ENCODE results near the gene CA4.
"Not testable (repeated sequence)": the region's sequence is repeated elsewhere in the genome, so short reads cannot be mapped to it uniquely, and the experiment has no call there.

The CA4 gene

DNA sequence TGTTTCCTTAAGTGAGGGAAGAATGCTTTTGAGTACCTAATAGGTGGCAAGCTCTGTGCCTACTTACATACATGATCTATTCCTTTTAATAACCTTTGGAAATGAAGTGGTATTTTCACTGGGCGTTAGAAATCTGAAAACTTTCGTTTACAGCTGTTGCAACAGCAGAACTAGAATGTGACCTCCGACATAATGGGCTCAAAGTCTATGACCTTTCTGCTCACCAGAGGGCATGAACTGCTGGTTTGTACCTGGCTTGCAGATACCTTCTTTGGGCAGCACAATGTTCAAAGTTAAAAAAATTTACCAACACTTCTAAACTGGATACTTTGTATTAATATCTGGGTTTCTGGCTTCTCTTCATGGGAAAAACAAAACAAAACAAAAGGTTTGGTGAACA is 24.3 kb downstream of the CA4 start:
- POLR2A ChIA-PET, result no interaction called here

DNA sequence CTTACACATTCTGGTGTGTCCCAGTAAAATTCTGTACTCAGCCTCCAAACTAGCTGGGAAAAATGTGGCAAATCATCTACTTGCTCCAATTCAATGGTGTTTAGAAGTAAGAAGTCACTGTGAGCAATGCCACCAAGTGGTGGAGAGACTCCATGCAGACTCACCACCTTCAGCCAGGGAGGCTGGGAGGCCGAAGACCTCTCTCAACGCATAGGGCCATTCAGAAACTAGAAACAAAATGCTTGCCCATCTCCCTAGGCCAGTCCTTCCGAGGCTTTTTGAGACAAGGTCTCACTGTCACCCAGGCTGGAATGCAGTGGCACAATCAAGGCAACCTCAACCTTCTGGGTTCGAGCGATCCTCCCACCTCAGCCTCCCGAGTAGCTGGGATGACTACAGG is 25.0 kb downstream of the CA4 start:
- peak; percentile 44 for TF ChIP-seq ZNF654 (tag by site-specific recombination; IDR thresholded peaks at IDR 0.05; ENCODE audit: low read depth)
- TF ChIP-seq, protein P1, sequence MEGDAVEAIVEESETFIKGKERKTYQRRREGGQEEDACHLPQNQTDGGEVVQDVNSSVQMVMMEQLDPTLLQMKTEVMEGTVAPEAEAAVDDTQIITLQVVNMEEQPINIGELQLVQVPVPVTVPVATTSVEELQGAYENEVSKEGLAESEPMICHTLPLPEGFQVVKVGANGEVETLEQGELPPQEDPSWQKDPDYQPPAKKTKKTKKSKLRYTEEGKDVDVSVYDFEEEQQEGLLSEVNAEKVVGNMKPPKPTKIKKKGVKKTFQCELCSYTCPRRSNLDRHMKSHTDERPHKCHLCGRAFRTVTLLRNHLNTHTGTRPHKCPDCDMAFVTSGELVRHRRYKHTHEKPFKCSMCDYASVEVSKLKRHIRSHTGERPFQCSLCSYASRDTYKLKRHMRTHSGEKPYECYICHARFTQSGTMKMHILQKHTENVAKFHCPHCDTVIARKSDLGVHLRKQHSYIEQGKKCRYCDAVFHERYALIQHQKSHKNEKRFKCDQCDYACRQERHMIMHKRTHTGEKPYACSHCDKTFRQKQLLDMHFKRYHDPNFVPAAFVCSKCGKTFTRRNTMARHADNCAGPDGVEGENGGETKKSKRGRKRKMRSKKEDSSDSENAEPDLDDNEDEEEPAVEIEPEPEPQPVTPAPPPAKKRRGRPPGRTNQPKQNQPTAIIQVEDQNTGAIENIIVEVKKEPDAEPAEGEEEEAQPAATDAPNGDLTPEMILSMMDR (tag by site-specific recombination; IDR thresholded peaks at IDR 0.05), result peak; percentile 17; the same call in 1 of the 2 replicates
- Histone ChIP-seq H3K27ac (ENCODE audit: extremely low read depth, low read depth, low read length) (0 out of 2 replicates have a peak overlapping the region, but pooled peaks have one; percentile 9), H3K36me3 (ENCODE audit: control insufficient read depth in 2 of 2, insufficient read depth in 1 of 2, low read length in 2 of 2) (peaks cover 0 to 14% of the 10 kb centered on the region in 2 experiments; a peak in 2 of 3 replicates)
- H3K4me3 ChIP-seq (ENCODE audit: low read depth, low read length); POLR2A ChIA-PET; H3K4me1 ChIP-seq (ENCODE audit: control insufficient read depth, insufficient read depth, low read length); H3K9me3 ChIP-seq (ENCODE audit: control insufficient read depth, insufficient read depth, low read depth, low read length): not testable (repeated sequence)
- CTCF ChIA-PET, result interaction anchor here (0.9 to 1.3 kb wide), 4 partner anchors 11 to 33 kb away, joined by 3 to 10 read pairs (median 4); no protein-coding TSS in a partner anchor

More for the DNA sequence above, 24.3 kb downstream of the CA4 start:
- CTCF ChIA-PET, result interaction anchor here (1.1 to 1.5 kb wide), 3 partner anchors 11 to 31 kb away, joined by 3 to 5 read pairs (median 4); no protein-coding TSS in a partner anchor
- H3K9me3 ChIP-seq (ENCODE audit: control insufficient read depth, insufficient read depth, low read depth, low read length), result no peaks in the 10 kb centered on the region
- no peak overlapping the region for H3K4me3 ChIP-seq (ENCODE audit: low read depth, low read length)
- H3K36me3 ChIP-seq (ENCODE audit: control insufficient read depth in 2 of 2, insufficient read depth in 1 of 2, low read length in 2 of 2), result peaks cover 0 to 10% of the 10 kb centered on the region in 2 experiments; a peak in 1 of 3 replicates
- peaks cover 5% of the 10 kb centered on the region; the same call in 1 of the 2 replicates for H3K4me1 ChIP-seq (ENCODE audit: control insufficient read depth, insufficient read depth, low read length)
- TF ChIP-seq ZSCAN23 (tag by site-specific recombination; IDR thresholded peaks at IDR 0.05), result no peak
- TF ChIP-seq ZNF16 (tag by site-specific recombination; IDR thresholded peaks at IDR 0.05; ENCODE audit: low read depth), result no peak
- TF ChIP-seq ZNF302 (tag by site-specific recombination; IDR thresholded peaks at IDR 0.05; ENCODE audit: low read depth), result no peak
- TF ChIP-seq ZNF654 (tag by site-specific recombination; IDR thresholded peaks at IDR 0.05; ENCODE audit: low read depth), result no peak
- no peak for TF ChIP-seq ZNF266 (tag by site-specific recombination; IDR thresholded peaks at IDR 0.05; ENCODE audit: low read depth)
- no peak for TF ChIP-seq ZNF239 (tag by site-specific recombination; IDR thresholded peaks at IDR 0.05)
- TF ChIP-seq, protein P2, sequence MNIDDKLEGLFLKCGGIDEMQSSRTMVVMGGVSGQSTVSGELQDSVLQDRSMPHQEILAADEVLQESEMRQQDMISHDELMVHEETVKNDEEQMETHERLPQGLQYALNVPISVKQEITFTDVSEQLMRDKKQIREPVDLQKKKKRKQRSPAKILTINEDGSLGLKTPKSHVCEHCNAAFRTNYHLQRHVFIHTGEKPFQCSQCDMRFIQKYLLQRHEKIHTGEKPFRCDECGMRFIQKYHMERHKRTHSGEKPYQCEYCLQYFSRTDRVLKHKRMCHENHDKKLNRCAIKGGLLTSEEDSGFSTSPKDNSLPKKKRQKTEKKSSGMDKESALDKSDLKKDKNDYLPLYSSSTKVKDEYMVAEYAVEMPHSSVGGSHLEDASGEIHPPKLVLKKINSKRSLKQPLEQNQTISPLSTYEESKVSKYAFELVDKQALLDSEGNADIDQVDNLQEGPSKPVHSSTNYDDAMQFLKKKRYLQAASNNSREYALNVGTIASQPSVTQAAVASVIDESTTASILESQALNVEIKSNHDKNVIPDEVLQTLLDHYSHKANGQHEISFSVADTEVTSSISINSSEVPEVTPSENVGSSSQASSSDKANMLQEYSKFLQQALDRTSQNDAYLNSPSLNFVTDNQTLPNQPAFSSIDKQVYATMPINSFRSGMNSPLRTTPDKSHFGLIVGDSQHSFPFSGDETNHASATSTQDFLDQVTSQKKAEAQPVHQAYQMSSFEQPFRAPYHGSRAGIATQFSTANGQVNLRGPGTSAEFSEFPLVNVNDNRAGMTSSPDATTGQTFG (tag by site-specific recombination; IDR thresholded peaks at IDR 0.05; ENCODE audit: borderline replicate concordance), result no peak
- TF ChIP-seq, protein P3, sequence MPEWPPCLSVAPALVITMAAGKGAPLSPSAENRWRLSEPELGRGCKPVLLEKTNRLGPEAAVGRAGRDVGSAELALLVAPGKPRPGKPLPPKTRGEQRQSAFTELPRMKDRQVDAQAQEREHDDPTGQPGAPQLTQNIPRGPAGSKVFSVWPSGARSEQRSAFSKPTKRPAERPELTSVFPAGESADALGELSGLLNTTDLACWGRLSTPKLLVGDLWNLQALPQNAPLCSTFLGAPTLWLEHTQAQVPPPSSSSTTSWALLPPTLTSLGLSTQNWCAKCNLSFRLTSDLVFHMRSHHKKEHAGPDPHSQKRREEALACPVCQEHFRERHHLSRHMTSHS (tag by site-specific recombination; IDR thresholded peaks at IDR 0.05), result no peak
- no peak for TF ChIP-seq ZNF560 (tag by site-specific recombination; IDR thresholded peaks at IDR 0.05; ENCODE audit: borderline replicate concordance)
- no peak for TF ChIP-seq ZNF529 (tag by site-specific recombination; IDR thresholded peaks at IDR 0.05; ENCODE audit: insufficient replicate concordance)
- H3K27ac ChIP-seq (ENCODE audit: extremely low read depth, low read depth, low read length), result no peak overlapping the region

DNA sequence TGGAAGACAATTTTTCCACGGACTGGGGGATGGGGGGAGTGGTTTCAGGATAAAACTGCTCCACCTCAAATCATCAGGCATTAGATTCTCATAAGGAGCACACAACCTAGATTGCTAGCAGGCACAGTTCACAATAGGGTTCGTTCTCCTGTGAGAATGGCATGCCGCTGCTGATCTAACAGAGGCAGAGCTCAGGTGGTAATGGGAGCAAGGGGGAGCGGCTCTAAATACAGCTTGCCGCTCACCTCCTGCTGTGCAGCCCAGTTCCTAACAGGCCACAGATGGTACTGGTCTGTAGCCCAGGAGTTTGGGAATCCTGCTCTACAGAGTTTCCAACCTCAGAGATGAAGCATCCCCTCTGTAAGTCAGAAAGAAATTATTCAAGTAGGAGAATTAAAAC is 27.0 kb downstream of the CA4 start:
- CTCF ChIA-PET, result not testable (repeated sequence)

DNA sequence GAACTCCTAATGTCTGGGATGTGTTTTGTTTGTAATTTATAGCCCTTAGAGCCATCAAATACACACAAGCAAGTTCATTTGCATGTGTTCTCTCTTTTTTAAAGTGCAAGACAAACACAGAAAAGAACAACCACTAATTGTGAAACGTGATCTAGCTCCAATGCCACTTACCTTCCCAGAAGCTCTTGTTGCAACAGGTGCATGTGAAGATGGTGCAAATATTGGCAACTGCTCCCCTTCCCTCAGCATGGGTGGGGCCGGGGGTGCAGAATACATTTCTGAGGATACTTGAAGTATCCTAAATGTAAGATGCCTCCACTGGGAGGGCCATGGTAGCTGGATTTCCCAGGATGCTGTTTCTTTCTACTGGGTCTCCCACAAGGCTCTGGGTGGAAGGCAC is 28.4 kb downstream of the CA4 start:
- TF ChIP-seq SCRT2 (tag by site-specific recombination; IDR thresholded peaks at IDR 0.05), result peak; percentile 83

More for the DNA sequence above, 27.0 kb downstream of the CA4 start:
- peaks cover 5 to 30% of the 10 kb centered on the region in 2 experiments for H3K36me3 ChIP-seq (ENCODE audit: control insufficient read depth in 2 of 2, insufficient read depth in 1 of 2, low read length in 2 of 2)
- TF ChIP-seq SP7 (tag by site-specific recombination; IDR thresholded peaks at IDR 0.05) (0 out of 2 replicates have a peak, but pooled peaks have one; percentile 13), ZNF610 (tag by site-specific recombination; IDR thresholded peaks at IDR 0.05; ENCODE audit: borderline replicate concordance) (peak; percentile 99)
- POLR2A ChIA-PET; H3K4me1 ChIP-seq (ENCODE audit: control insufficient read depth, insufficient read depth, low read length); H3K27ac ChIP-seq (ENCODE audit: extremely low read depth, low read depth, low read length); H3K9me3 ChIP-seq (ENCODE audit: control insufficient read depth, insufficient read depth, low read depth, low read length); H3K4me3 ChIP-seq (ENCODE audit: low read depth, low read length): not testable (repeated sequence)

DNA sequence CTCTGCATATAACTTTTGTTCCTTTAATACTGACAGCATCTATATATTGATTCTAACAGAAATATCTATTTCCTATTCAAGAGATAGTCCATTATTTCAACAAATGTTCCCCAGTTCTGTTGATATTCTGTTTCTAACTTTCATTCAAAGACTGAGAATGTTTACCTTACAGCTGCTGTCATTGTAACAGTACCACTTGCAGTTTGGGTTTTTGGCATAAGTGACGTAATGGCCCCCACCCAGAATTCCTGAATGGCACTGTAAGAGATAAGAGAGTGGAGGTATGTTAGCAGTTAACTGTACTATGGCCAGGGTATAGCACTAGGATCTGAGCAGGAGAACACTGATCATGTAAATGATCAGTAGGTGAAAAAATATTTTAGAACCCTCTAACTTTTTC is 30.6 kb downstream of the CA4 start:
- H3K9me3 ChIP-seq (ENCODE audit: control insufficient read depth, insufficient read depth, low read depth, low read length); H3K27ac ChIP-seq (ENCODE audit: extremely low read depth, low read depth, low read length); H3K4me3 ChIP-seq (ENCODE audit: low read depth, low read length); POLR2A ChIA-PET; H3K4me1 ChIP-seq (ENCODE audit: control insufficient read depth, insufficient read depth, low read length): not testable (repeated sequence)
- H3K36me3 ChIP-seq (ENCODE audit: control insufficient read depth in 2 of 2, insufficient read depth in 1 of 2, low read length in 2 of 2), result peaks cover 14 to 48% of the 10 kb centered on the region in 2 experiments
- CTCF ChIA-PET, result interaction anchor here (0.6 kb wide), 1 partner anchor 208 kb away, joined by 3 read pairs; no protein-coding TSS in a partner anchor

More for the DNA sequence above, 28.4 kb downstream of the CA4 start:
- H3K9me3 ChIP-seq (ENCODE audit: control insufficient read depth, insufficient read depth, low read depth, low read length); H3K4me3 ChIP-seq (ENCODE audit: low read depth, low read length); CTCF ChIA-PET; H3K4me1 ChIP-seq (ENCODE audit: control insufficient read depth, insufficient read depth, low read length); POLR2A ChIA-PET; H3K27ac ChIP-seq (ENCODE audit: extremely low read depth, low read depth, low read length): not testable (repeated sequence)
- H3K36me3 ChIP-seq (ENCODE audit: control insufficient read depth in 2 of 2, insufficient read depth in 1 of 2, low read length in 2 of 2), result peaks cover 9 to 36% of the 10 kb centered on the region in 2 experiments

Data from HEK293 (cell line).